Gastrocnemius medialis (tissue), 4 donors: Measurements from ENCODE around the gene STARD3NL. TPM values are rescaled to one million over a fixed set of nuclear protein-coding genes. Genes with fewer than 3 reads are reported as not detected.
"Not testable (repeated sequence)": the region's sequence is repeated elsewhere in the genome, so short reads cannot be mapped to it uniquely, and the experiment has no call there.

Source experiments
- ATAC-seq, 2 donors: fragments of 150-250 bp; one replicate each; pipeline ENCODE4 v1.9.1; 2016
- DNase-seq, 2 donors: peaks; one replicate each; pipeline ENCODE4 v3.0.0-alpha.2; 2019
- H3K27ac ChIP-seq, 4 donors: fragments of 200-600 bp; sonication (generic); 1 replicate in 1 of 4; 2 replicates in 3 of 4; pipeline ENCODE4 v1.5.1; 2016 to 2018; ENCODE audit warnings: mild to moderate bottlenecking in 2 of 4, moderate library complexity in 1 of 4
- H3K27me3 ChIP-seq, 3 donors: fragments of 200-600 bp; sonication (generic) in 2 of 3; 1 replicate in 1 of 3; 2 replicates in 2 of 3; pipeline versions ENCODE4 v1.5.1 to v1.6.0; 2016 to 2019; ENCODE audit warnings: mild to moderate bottlenecking in 1 of 3, moderate library complexity in 1 of 3
- H3K36me3 ChIP-seq, 2 donors: fragments of 200-600 bp; sonication (generic) in 1 of 2; one replicate each; pipeline ENCODE4 v1.5.1; 2017 to 2018
- H3K4me1 ChIP-seq, 2 donors: fragments of 200-600 bp; sonication (generic) in 1 of 2; one replicate each; pipeline ENCODE4 v1.5.1; 2016 to 2017; ENCODE audit warnings: mild to moderate bottlenecking in 2 of 2
- H3K4me3 ChIP-seq, 4 donors: fragments of 200-600 bp; sonication (generic) in 3 of 4; 1 replicate in 1 of 4; 2 replicates in 3 of 4; pipeline ENCODE4 v1.5.1; 2016 to 2019; ENCODE audit warnings: mild to moderate bottlenecking in 2 of 4
- H3K9me3 ChIP-seq, 3 donors: fragments of 200-600 bp; sonication (generic) in 2 of 3; 1 replicate in 1 of 3; 2 replicates in 2 of 3; pipeline ENCODE4 v1.5.1; 2016 to 2019
- CTCF ChIP-seq, 5 experiments: fragments of 450-650 bp in 3 of 5; fragments of 200-600 bp in 2 of 5; sonication (generic) in 2 of 5; IDR thresholded peaks in 4 of 5; conservative IDR thresholded peaks in 1 of 5; 1 replicate in 4 of 5; 2 replicates in 1 of 5; pipeline ENCODE4 v1.5.1; 2016 to 2019; ENCODE audit warnings: antibody characterized with exemption in 5 of 5, mild to moderate bottlenecking in 3 of 5, moderate library complexity in 3 of 5
- POLR2A ChIP-seq, 2 donors: fragments of 450-650 bp; IDR thresholded peaks; one replicate each; pipeline ENCODE4 v1.6.1; 2017; ENCODE audit warnings: antibody characterized with exemption in 2 of 2, mild to moderate bottlenecking in 2 of 2, moderate library complexity in 2 of 2
- in situ Hi-C, 4 donors: fragments of 200-750 bp; cut with MboI; loops; one replicate each; pipeline versions ENCODE4 v1.15.0 to v1.8.0; 2017; ENCODE audit warnings: low sequenced_read_pairs in 4 of 4
- intact Hi-C: fragments of 100-400 bp; cut with DNase I; formaldehyde crosslinking; loops from one replicate; pipeline ENCODE4 v1.15.1; 2023; ENCODE audit warnings: low total_unique reads
- total RNA-seq, 4 donors: library from RNA; depleted of rRNA; stranded (reverse); fragments of >200 nt; gene quantifications; one replicate each; pipeline versions ENCODE4 v1.1.0 to v1.2.3, GENCODE V29; 2016

The STARD3NL gene
- total RNA-seq, 4 donors from 2014 or later, result 18.1 to 22.0 (median 19.7) TPM

DNA sequence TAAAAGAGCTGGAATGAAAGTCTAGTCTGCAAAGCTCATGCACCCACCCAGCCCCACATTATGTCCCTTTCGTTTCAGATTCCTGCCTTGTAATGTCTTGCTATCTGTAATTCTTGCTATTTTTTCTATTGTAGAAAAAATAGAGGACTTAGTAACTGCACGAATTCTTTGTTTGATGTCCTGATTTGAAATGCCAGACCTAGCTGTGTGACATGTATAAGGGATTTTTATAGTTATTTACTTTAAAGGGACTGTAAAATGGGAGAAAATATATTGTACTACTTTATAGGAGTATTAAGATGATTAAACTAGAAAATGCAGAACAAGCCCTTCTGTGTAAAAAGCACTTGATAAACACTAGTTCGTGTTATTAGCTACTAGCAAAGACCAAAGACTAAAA lies 63.0 kb downstream of the STARD3NL start:
- Histone ChIP-seq H3K9me3 (no peaks in the 10 kb centered on the region), H3K4me3 (no peak overlapping the region), H3K36me3 (no peaks in the 10 kb centered on the region), H3K27me3 (no peaks in the 10 kb centered on the region), H3K4me1 (no peaks in the 10 kb centered on the region), H3K27ac (no peak overlapping the region)
- ATAC-seq (no peak), DNase-seq (no peak)
- TF ChIP-seq POLR2A (IDR thresholded peaks at IDR 0.05), result no peak
- TF ChIP-seq CTCF (IDR thresholded peaks at IDR 0.05 in 4 of 5, conservative IDR thresholded peaks at IDR 0.05 in 1 of 5), result no peak
- in situ Hi-C loops, result no loop called here
- intact Hi-C loops, result no loop called here

GRCh38 chr7:38242814-38243213 lies 64.8 kb downstream of the STARD3NL start:
- Histone ChIP-seq H3K36me3 (no peaks in the 10 kb centered on the region), H3K9me3 (no peaks in the 10 kb centered on the region), H3K4me1 (no peaks in the 10 kb centered on the region), H3K27me3 (no peaks in the 10 kb centered on the region), H3K27ac (no peak overlapping the region), H3K4me3 (no peak overlapping the region)
- in situ Hi-C loops, result no loop called here
- DNase-seq (no peak), ATAC-seq (no peak)
- TF ChIP-seq POLR2A (IDR thresholded peaks at IDR 0.05), result no peak
- no peak for TF ChIP-seq CTCF (IDR thresholded peaks at IDR 0.05 in 4 of 5, conservative IDR thresholded peaks at IDR 0.05 in 1 of 5)
- intact Hi-C loops, result no loop called here

- DNase-seq, H3K4me1 ChIP-seq, H3K9me3 ChIP-seq, in situ Hi-C loops, H3K36me3 ChIP-seq, H3K27me3 ChIP-seq, H3K27ac ChIP-seq, intact Hi-C loops, H3K4me3 ChIP-seq: not testable (repeated sequence)
- ATAC-seq, result peak in 1 of 2 donors; percentile 24
Observed at GRCh38 chr7:38243345-38243744, 65.3 kb downstream of the STARD3NL start.

GRCh38 chr7:38244516-38244915 lies 66.5 kb downstream of the STARD3NL start:
- no peak overlapping the region for H3K4me3 ChIP-seq
- no peak for DNase-seq
- no peaks in the 10 kb centered on the region for H3K36me3 ChIP-seq
- in situ Hi-C loops, result no loop called here
- no peaks in the 10 kb centered on the region for H3K9me3 ChIP-seq
- no peak overlapping the region for H3K27ac ChIP-seq
- intact Hi-C loops, result no loop called here
- no peaks in the 10 kb centered on the region for H3K27me3 ChIP-seq
- no peak for TF ChIP-seq POLR2A (IDR thresholded peaks at IDR 0.05)
- ATAC-seq, result no peak
- H3K4me1 ChIP-seq, result no peaks in the 10 kb centered on the region

GRCh38 chr7:38245409-38245977 lies 67.4 kb downstream of the STARD3NL start:
- DNase-seq, result no peak
- intact Hi-C loops (no loop called here), in situ Hi-C loops (no loop called here)
- Histone ChIP-seq H3K27me3 (no peaks in the 10 kb centered on the region), H3K9me3 (no peaks in the 10 kb centered on the region), H3K4me1 (no peaks in the 10 kb centered on the region), H3K27ac (no peak overlapping the region), H3K36me3 (no peaks in the 10 kb centered on the region), H3K4me3 (no peak overlapping the region)
- TF ChIP-seq POLR2A (IDR thresholded peaks at IDR 0.05) (no peak), CTCF (IDR thresholded peaks at IDR 0.05 in 4 of 5, conservative IDR thresholded peaks at IDR 0.05 in 1 of 5) (no peak)
- ATAC-seq, result no peak

GRCh38 chr7:38248069-38248567 lies 70.1 kb downstream of the STARD3NL start:
- H3K27ac ChIP-seq, result no peak overlapping the region
- no peak for ATAC-seq
- in situ Hi-C loops, result no loop called here

DNA sequence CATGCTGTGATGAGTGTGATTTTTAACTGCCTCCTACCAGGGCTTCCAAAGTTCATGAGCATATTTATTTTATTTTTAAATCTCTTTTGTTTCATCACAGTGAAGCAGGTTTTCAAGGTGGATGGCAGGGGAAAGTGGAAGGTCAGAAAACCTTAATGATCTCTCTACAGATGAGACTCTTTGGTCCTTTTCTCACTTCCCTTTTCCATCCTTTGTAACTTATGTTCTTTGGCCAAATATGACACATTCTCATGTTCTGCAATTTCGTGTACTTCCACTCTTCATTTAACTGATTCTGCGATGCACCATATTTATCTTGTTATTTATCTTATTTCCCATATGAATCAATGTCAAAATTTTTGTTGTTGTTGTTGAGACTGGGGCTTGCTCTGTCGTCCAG lies 71.8 kb downstream of the STARD3NL start:
- H3K4me3 ChIP-seq, H3K27ac ChIP-seq, H3K27me3 ChIP-seq, H3K9me3 ChIP-seq, H3K36me3 ChIP-seq, H3K4me1 ChIP-seq, ATAC-seq, in situ Hi-C loops, intact Hi-C loops, DNase-seq: not testable (repeated sequence)

More at GRCh38 chr7:38248069-38248567, 70.1 kb downstream of the STARD3NL start:
- Histone ChIP-seq H3K4me3 (no peak overlapping the region), H3K36me3 (no peaks in the 10 kb centered on the region), H3K9me3 (no peaks in the 10 kb centered on the region), H3K4me1 (no peaks in the 10 kb centered on the region), H3K27me3 (no peaks in the 10 kb centered on the region)
- DNase-seq, result no peak
- no peak for TF ChIP-seq POLR2A (IDR thresholded peaks at IDR 0.05)
- TF ChIP-seq CTCF (IDR thresholded peaks at IDR 0.05 in 4 of 5, conservative IDR thresholded peaks at IDR 0.05 in 1 of 5), result no peak
- intact Hi-C loops, result no loop called here
